DND-41 (cell line): ENCODE results near the gene HIC1.

Experiments used
- ATAC-seq: fragments of 200-7000 bp; cut with Tn5 transposase; 3 replicates; pipeline ENCODE4 v1.9.1; 2021; ENCODE audit warnings: low read depth; ENCODE audit not compliant: insufficient read depth
- DNase-seq: peaks from one replicate; pipeline ENCODE4 v3.0.0-alpha.2; 2020
- H2AFZ ChIP-seq: 2 replicates; pipeline ENCODE4 v1.6.0; 2012; ENCODE audit warnings: low read depth, low read length
- H3K27ac ChIP-seq: 2 replicates; pipeline ENCODE4 v1.5.1; 2012; ENCODE audit warnings: low read length, inconsistent platforms
- H3K27me3 ChIP-seq: fragments of 200-600 bp; sonication (generic); 2 replicates; pipeline ENCODE4 v1.6.0; 2012; ENCODE audit warnings: low read length, mild to moderate bottlenecking, inconsistent platforms; ENCODE audit not compliant: insufficient read depth, poor library complexity
- H3K36me3 ChIP-seq: 2 replicates; pipeline ENCODE4 v1.5.1; 2012; ENCODE audit warnings: low read length, inconsistent platforms; ENCODE audit not compliant: insufficient read depth
- H3K4me1 ChIP-seq: 2 replicates; pipeline ENCODE4 v1.5.1; 2012; ENCODE audit warnings: mild to moderate bottlenecking, low read length; ENCODE audit not compliant: insufficient read depth
- H3K4me2 ChIP-seq: 2 replicates; pipeline ENCODE4 v1.6.0; 2012; ENCODE audit warnings: mild to moderate bottlenecking, moderate library complexity, low read length, inconsistent platforms; ENCODE audit not compliant: insufficient read depth
- H3K4me3 ChIP-seq, 2 experiments: fragments of 200-600 bp in 1 of 2; shearing (Covaris generic) in 1 of 2; 2 replicates each; pipeline ENCODE4 v1.5.1; 2012 to 2016; ENCODE audit warnings: inconsistent platforms in 2 of 2, low read length in 2 of 2, mild to moderate bottlenecking in 2 of 2, low read depth in 1 of 2, moderate library complexity in 1 of 2
- H3K79me2 ChIP-seq: 2 replicates; pipeline ENCODE4 v1.6.0; 2012; ENCODE audit warnings: low read length, inconsistent platforms; ENCODE audit not compliant: insufficient read depth
- H3K9ac ChIP-seq: 2 replicates; pipeline ENCODE4 v1.6.0; 2012; ENCODE audit warnings: low read depth, mild to moderate bottlenecking, inconsistent platforms, low read length, moderate library complexity
- H3K9me3 ChIP-seq: 2 replicates; pipeline ENCODE4 v1.5.1; 2012; ENCODE audit warnings: low read length, moderate library complexity, mild to moderate bottlenecking, inconsistent platforms; ENCODE audit not compliant: insufficient read depth, severe bottlenecking
- H4K20me1 ChIP-seq: 2 replicates; pipeline ENCODE4 v1.6.0; 2012; ENCODE audit warnings: low read length; ENCODE audit not compliant: insufficient read depth
- EZH2 ChIP-seq: IDR thresholded peaks from 3 replicates; pipeline ENCODE4 v1.6.1; 2012; ENCODE audit warnings: borderline replicate concordance, low read depth, mild to moderate bottlenecking, moderate library complexity, low read length, inconsistent platforms; ENCODE audit not compliant: severe bottlenecking
- TF ChIP-seq, protein P1 (sequence below): IDR thresholded peaks from 2 replicates; pipeline ENCODE4 v1.5.1; 2012; ENCODE audit warnings: borderline replicate concordance, low read length, moderate library complexity, mild to moderate bottlenecking; ENCODE audit not compliant: poor library complexity, severe bottlenecking; ENCODE audit errors: extremely low read depth

HIC1 gene

DNA sequence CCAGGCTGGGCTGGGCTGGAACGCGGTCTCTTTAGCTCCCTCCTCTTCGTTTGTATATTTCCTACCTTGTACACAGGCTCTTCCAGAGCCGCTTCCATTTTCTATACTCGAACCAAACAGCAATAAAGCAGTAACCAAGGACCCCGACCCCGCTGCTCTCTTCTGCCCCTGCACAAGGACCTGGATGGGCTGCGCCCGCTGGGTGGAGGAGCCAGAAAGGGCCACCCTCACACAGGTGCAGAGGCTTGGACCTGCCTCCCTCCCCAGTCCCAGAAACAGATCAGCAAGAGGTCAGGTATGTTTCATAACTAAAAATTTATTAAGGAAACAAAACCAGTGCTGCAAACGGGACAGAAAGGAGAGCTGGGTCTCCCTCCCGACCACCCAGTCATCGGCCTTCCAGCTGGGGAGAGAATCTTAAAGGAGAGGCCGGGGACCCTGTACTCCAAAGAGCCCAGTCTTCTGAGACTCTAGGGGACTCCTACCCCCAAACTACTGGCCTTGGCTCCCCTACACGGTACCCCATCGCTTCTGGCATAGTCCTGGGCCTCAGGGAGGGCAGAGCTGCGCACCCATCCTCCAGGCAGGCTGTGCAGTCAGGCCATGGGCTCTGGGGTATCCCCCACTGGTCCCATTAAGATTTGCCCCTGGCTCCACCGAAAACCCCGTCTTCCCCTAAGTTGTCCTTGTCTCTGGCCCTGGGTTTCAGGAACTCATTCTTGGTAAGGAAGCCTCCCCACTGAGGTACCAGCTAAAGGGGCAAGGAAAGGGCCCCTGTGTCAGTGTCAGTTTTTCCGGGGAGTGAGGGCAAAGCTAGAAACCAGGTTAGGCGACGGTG lies 4.9 kb downstream of the HIC1 start:
- DNase-seq = no peak
- peaks cover 15% of the 10 kb centered on the region for H3K4me1 ChIP-seq
- H3K79me2 ChIP-seq = no peaks in the 10 kb centered on the region
- no peak overlapping the region for H3K9ac ChIP-seq
- ATAC-seq = no peak
- peaks cover 9% of the 10 kb centered on the region for H3K27me3 ChIP-seq
- no peak overlapping the region for H2AFZ ChIP-seq
- no peaks in the 10 kb centered on the region for H3K9me3 ChIP-seq
- H4K20me1 ChIP-seq = peaks cover 3% of the 10 kb centered on the region; the same call in 1 of the 2 replicates
- TF ChIP-seq, protein P1, sequence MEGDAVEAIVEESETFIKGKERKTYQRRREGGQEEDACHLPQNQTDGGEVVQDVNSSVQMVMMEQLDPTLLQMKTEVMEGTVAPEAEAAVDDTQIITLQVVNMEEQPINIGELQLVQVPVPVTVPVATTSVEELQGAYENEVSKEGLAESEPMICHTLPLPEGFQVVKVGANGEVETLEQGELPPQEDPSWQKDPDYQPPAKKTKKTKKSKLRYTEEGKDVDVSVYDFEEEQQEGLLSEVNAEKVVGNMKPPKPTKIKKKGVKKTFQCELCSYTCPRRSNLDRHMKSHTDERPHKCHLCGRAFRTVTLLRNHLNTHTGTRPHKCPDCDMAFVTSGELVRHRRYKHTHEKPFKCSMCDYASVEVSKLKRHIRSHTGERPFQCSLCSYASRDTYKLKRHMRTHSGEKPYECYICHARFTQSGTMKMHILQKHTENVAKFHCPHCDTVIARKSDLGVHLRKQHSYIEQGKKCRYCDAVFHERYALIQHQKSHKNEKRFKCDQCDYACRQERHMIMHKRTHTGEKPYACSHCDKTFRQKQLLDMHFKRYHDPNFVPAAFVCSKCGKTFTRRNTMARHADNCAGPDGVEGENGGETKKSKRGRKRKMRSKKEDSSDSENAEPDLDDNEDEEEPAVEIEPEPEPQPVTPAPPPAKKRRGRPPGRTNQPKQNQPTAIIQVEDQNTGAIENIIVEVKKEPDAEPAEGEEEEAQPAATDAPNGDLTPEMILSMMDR = no peak
- TF ChIP-seq EZH2 = no peak
- H3K4me3 ChIP-seq = no peak overlapping the region
- H3K4me2 ChIP-seq = no peak overlapping the region
- H3K36me3 ChIP-seq = peaks cover 36% of the 10 kb centered on the region
- H3K27ac ChIP-seq = no peak overlapping the region

DNA sequence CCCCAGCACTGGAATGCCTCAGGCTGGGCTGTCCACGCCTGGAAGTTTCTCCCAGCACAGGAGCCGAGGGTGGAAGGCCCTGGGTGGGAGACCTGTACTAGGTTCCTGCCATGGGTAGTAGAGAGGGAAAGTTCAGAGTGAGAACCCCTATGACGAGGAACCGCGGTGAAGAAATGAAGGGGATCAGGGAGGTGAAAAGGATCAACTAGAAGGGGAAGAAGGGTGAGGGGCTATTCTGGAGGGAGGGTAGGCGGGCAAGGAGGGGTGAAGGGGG lies 5.4 kb downstream of the HIC1 start:
- ATAC-seq = no peak
- TF ChIP-seq, protein P1 = no peak
- no peak for TF ChIP-seq EZH2
- peaks cover 9% of the 10 kb centered on the region for H3K4me1 ChIP-seq
- H3K27me3 ChIP-seq = peaks cover 3% of the 10 kb centered on the region
- no peaks in the 10 kb centered on the region for H3K9me3 ChIP-seq
- H3K9ac ChIP-seq = no peak overlapping the region
- no peak overlapping the region for H2AFZ ChIP-seq
- no peak overlapping the region for H3K4me2 ChIP-seq
- H4K20me1 ChIP-seq = peaks cover 6% of the 10 kb centered on the region; the same call in 1 of the 2 replicates
- no peak for DNase-seq
- H3K36me3 ChIP-seq = peaks cover 41% of the 10 kb centered on the region
- no peak overlapping the region for H3K27ac ChIP-seq
- H3K79me2 ChIP-seq = no peaks in the 10 kb centered on the region
- no peak overlapping the region for H3K4me3 ChIP-seq

DNA sequence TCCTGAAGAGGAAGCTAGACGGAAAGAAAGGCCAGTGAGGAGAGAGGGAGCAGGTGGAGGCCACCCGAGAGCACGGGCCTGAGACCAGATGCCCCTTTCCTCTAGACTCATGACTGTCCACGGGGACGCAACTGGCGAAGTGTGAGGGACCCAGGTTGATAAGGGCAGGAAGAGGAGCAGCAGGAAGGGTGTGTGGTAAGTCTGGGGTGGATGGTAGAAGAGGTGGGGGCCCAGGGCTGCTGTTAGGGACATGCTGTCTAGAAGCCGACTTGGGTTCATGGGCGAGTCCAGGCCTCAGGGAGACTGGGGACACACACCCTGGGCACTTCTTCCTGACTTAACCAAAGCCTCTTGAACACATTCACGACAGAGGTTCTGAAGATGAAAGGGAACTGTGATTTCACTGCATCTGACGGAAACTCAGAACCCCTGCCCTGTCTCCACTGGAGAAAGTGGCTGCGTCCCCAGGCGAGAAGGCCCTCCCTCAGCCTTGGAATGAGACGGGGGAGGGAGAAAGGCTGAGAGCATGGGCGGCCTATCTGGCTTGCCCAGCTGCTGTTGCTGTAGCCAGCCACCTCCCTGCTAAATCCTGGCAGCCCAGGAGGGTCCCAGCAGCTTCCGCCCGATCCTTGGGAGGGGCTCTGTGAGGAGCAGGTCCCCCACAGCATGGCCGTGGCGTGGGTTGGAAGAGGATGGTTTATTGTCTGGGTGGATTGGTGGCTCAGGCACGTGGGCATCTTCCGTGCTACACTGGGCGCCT lies 6.0 kb downstream of the HIC1 start:
- no peak overlapping the region; the same call in 1 of the 2 replicates for H3K27ac ChIP-seq
- H3K27me3 ChIP-seq = no peaks in the 10 kb centered on the region
- no peak for ATAC-seq

More for the DNA sequence above, 6.0 kb downstream of the HIC1 start:
- H3K4me3 ChIP-seq = no peak overlapping the region
- no peak overlapping the region for H3K9ac ChIP-seq
- H3K4me2 ChIP-seq = no peak overlapping the region
- H4K20me1 ChIP-seq = peaks cover 6% of the 10 kb centered on the region; the same call in 1 of the 2 replicates
- no peak for TF ChIP-seq EZH2
- TF ChIP-seq, protein P1 = no peak
- H3K9me3 ChIP-seq = no peaks in the 10 kb centered on the region
- DNase-seq = no peak
- peaks cover 46% of the 10 kb centered on the region for H3K36me3 ChIP-seq
- no peaks in the 10 kb centered on the region for H3K79me2 ChIP-seq
- no peak overlapping the region for H2AFZ ChIP-seq
- H3K4me1 ChIP-seq = peaks cover 6% of the 10 kb centered on the region
